Body of pancreas (tissue), 4 donors: ENCODE results near the gene ADCY5.

Source experiments
- CTCF ChIP-seq, 7 experiments: fragments of 450-650 bp in 4 of 7; fragments of 200-600 bp in 3 of 7; sonication (generic) in 3 of 7; IDR thresholded peaks; one replicate each; pipeline ENCODE4 v1.5.1; 2016 to 2019; ENCODE audit warnings: antibody characterized with exemption in 7 of 7
- POLR2A ChIP-seq, 3 donors: fragments of 450-650 bp; IDR thresholded peaks; one replicate each; pipeline ENCODE4 v1.6.1; 2016; ENCODE audit warnings: antibody characterized with exemption in 3 of 3, mild to moderate bottlenecking in 2 of 3

- TF ChIP-seq CTCF (IDR thresholded peaks at IDR 0.05), result no peak
- TF ChIP-seq POLR2A (IDR thresholded peaks at IDR 0.05), result no peak
Observed at GRCh38 chr3:123300583-123300982, 148.3 kb downstream of the ADCY5 start.
